ENCODE data around the gene SMIM10.
"Not testable (repeated sequence)": the region's sequence is repeated elsewhere in the genome, so short reads cannot be mapped to it uniquely, and the experiment has no call there.

The SMIM10 gene

GRCh38 chrX:135024526-135024925 lies 33.7 kb downstream of the SMIM10 start:
- H3K4me2 ChIP-seq (ENCODE audit: low read depth, low read length, poor library complexity, severe bottlenecking), result no peak overlapping the region
- no peaks in the 10 kb centered on the region for H3K79me2 ChIP-seq (ENCODE audit: insufficient read depth, low read length)
- H3K9ac ChIP-seq (ENCODE audit: low read depth, low read length, poor library complexity, severe bottlenecking), result no peak overlapping the region
- no peaks in the 10 kb centered on the region for H3K4me1 ChIP-seq (ENCODE audit: insufficient read depth, low read length, poor library complexity, severe bottlenecking)
- TF ChIP-seq EZH2phosphoT487 (IDR thresholded peaks at IDR 0.05; ENCODE audit: borderline replicate concordance) (no peak), CTCF (conservative IDR thresholded peaks at IDR 0.05; ENCODE audit: low read length) (no peak)
- no peaks in the 10 kb centered on the region for H3K36me3 ChIP-seq (ENCODE audit: insufficient read depth, low read length)
- H3K27me3 ChIP-seq (ENCODE audit: insufficient read depth, low read length, poor library complexity, severe bottlenecking), result no peaks in the 10 kb centered on the region
- no peak overlapping the region for H2AFZ ChIP-seq (ENCODE audit: low read length)
- H3F3A ChIP-seq (ENCODE audit: low read depth), result no peaks in the 10 kb centered on the region
- H3K9me2 ChIP-seq (replicated peaks; ENCODE audit: low read depth, low read length), result no peaks in the 10 kb centered on the region
- H4K20me1 ChIP-seq (ENCODE audit: insufficient read depth, low read length, poor library complexity, severe bottlenecking), result no peaks in the 10 kb centered on the region
- H3K4me3 ChIP-seq (ENCODE audit: low read length, poor library complexity, severe bottlenecking), result no peak overlapping the region
- no peaks in the 10 kb centered on the region for H3K9me3 ChIP-seq (ENCODE audit: insufficient read depth, low read depth, low read length)

- not testable (repeated sequence) for H3K9me3 ChIP-seq (ENCODE audit: insufficient read depth, low read depth, low read length); H3K27me3 ChIP-seq (ENCODE audit: insufficient read depth, low read length, poor library complexity, severe bottlenecking); H3K9me2 ChIP-seq (replicated peaks; ENCODE audit: low read depth, low read length); H3K79me2 ChIP-seq (ENCODE audit: insufficient read depth, low read length); H3K4me3 ChIP-seq (ENCODE audit: low read length, poor library complexity, severe bottlenecking); H2AFZ ChIP-seq (ENCODE audit: low read length); H4K20me1 ChIP-seq (ENCODE audit: insufficient read depth, low read length, poor library complexity, severe bottlenecking); H3K4me2 ChIP-seq (ENCODE audit: low read depth, low read length, poor library complexity, severe bottlenecking); H3K4me1 ChIP-seq (ENCODE audit: insufficient read depth, low read length, poor library complexity, severe bottlenecking); H3K36me3 ChIP-seq (ENCODE audit: insufficient read depth, low read length); H3F3A ChIP-seq (ENCODE audit: low read depth); H3K9ac ChIP-seq (ENCODE audit: low read depth, low read length, poor library complexity, severe bottlenecking)
Observed at GRCh38 chrX:135030207-135030963, 39.6 kb downstream of the SMIM10 start.

- H3K27me3 ChIP-seq (ENCODE audit: insufficient read depth, low read length, poor library complexity, severe bottlenecking); H3K9me2 ChIP-seq (replicated peaks; ENCODE audit: low read depth, low read length); H3K4me1 ChIP-seq (ENCODE audit: insufficient read depth, low read length, poor library complexity, severe bottlenecking); H3K9me3 ChIP-seq (ENCODE audit: insufficient read depth, low read depth, low read length); H3K9ac ChIP-seq (ENCODE audit: low read depth, low read length, poor library complexity, severe bottlenecking); H3K79me2 ChIP-seq (ENCODE audit: insufficient read depth, low read length); H3K4me2 ChIP-seq (ENCODE audit: low read depth, low read length, poor library complexity, severe bottlenecking); H3K4me3 ChIP-seq (ENCODE audit: low read length, poor library complexity, severe bottlenecking); H3F3A ChIP-seq (ENCODE audit: low read depth); H3K36me3 ChIP-seq (ENCODE audit: insufficient read depth, low read length); H4K20me1 ChIP-seq (ENCODE audit: insufficient read depth, low read length, poor library complexity, severe bottlenecking); H2AFZ ChIP-seq (ENCODE audit: low read length): not testable (repeated sequence)
Observed at GRCh38 chrX:135041149-135042123, 50.6 kb downstream of the SMIM10 start.

Measured in Loucy (cell line).